ENCODE results near the gene NTM.

The NTM gene

DNA sequence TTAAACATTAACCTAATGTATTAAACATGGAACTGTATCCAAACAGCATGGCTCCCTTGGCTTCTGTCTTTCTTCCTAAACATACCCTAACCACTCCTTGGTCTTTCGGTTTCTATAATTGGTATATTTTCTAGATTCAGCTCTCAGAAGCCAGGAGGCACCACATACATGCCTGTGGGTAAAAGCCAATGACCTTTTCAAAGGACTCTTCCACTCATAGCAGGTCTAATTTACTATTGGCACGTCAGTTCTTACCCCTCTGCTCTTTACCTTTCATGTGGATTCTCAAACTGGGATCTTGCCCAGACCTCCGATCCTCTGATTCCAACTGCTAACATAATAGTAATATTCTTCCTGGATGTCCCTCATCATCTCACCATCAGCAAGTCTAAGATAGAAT, 835.1 kb downstream of the NTM start:
- DNase-seq, result no peak

DNA sequence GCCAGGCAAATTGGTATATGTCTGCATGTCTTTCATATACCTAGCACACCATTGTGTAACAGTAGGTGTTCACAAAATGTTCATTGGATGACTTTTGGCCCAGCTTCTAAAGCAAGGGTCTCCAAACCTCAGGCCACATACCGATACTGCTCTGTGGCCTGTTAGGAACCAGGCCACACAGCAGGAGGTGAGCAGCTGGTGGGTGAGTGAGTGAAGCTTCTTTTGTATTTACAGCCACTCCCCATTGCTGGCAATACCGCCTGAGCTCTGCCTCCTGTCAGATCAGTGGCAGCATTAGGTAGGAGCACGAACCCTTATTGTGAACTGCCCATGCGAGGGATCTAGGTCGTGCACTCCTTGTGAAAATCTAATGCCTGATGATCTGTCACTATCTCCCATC, 836.6 kb downstream of the NTM start:
- no peak for DNase-seq

DNA sequence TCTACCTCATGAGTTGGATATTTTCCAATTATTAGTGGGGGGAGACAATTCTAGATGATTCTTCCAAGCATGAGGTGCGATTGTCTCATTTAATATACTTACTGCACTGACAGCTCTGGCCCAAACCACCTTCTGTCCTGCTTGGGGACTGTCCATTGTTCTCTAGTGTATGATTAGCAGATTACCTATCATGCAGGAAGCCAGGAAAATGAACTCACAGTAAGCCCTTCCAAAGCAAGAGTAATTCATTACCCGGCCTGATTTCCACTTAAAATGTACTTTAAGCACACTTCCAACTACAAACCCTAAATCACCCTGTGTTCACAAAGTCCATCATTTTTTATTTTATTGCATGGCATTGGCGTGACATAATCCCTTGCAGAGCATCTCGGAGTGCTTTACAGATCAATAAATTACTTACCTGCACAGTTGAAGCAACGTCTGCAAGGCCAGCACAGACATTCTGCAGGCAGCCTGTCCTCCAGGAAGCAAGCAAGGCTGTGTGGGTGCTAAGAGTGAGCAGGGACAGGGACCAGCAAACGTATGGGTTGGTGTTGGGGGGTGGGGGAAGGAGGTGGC, 838.2 kb downstream of the NTM start:
- no peak for DNase-seq

DNA sequence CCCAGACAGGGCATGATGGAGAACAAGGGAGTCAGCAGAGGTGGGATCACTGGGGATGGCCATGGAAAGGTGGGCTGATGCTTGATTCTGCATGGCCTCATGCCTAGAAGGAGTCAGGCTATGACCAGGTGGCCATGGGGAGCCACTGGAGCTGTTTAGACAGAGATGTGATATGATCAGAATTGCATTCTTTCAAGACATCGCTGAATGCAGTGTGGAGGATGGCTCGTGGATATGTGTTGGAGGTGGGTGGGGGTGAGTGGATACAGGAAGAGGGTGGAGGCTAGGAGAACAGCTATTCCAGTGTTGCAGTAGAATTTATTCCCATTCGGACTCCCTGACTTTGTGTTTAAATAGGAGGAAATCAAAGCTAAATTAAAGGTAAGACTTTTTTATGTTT, 841.1 kb downstream of the NTM start:
- DNase-seq, result no peak

DNA sequence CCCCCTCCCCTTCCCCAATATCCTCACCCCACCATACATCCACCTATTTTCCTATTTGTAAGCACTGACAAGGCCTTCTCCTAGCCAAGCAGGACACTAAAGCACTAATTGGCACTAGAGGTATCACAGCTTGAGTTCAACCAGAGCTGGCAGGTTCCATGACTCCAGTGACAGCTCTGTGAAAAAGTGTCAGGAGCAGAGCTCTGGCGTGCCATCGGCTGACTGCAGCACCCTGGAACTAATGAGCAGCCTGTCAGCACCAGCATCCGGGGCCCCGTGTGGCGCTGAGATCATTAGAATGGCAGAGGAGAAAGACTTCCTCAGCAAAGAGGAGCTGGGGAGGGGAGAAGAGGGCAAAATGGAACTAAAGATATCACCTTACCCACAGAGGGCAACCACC, 847.4 kb downstream of the NTM start:
- DNase-seq, result no peak

DNA sequence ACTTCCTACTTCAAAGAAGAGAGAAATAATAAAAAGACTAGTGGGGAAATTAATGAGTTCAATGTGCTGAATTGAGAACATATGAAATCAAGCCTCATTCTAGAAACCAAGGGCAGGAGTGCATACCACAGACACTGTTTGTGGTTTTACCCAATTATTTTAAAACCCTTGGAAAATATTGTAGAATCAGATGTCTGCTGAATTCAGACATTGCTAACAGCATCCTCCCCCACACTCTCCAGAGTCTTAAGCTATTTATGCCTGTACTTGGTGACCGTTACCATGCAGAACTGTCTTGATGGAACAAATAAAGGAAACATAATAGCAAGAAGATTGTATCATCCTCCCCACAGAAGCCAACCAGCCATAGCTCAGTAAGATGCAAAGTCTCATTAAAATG, 850.1 kb downstream of the NTM start:
- no peak for DNase-seq

DNA sequence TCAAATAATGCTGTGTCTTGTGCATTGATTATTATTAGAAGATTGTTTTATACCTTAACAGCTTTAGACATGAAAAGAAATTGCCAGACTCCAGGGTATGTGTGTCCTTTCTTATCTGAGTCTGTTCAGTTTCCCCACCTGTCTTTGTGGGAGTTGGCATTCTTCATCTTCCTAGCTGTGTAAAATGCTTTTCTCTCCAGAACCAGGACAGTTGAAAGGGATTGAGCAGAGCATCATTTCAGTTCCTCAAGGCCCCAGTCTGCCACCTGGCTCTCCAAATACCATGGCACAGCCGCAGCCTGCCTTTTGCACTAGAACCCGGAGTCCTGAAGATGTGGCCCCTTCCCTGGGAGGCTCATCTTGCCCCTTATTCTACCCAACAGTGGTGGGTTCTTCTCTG, 851.9 kb downstream of the NTM start:
- no peak for DNase-seq

DNA sequence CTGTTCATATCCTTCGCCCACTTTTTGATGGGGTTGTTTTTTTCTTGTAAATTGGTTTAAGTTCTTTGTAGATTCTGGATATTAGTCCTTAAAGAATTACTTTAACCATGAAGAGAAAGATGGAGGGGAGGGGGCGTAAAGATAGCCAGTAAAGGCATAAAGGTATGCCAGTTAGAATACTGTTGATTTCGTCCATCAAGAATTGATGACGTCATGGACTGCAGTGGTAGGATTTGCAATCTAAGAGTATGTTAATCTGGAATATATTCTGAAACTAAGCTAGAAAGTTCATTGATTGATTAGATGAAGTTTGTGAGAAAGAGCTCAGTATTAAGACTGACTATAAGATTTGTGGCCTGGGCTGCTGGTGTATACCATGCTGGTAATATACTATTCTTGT, 856.1 kb downstream of the NTM start:
- no peak for DNase-seq

DNA sequence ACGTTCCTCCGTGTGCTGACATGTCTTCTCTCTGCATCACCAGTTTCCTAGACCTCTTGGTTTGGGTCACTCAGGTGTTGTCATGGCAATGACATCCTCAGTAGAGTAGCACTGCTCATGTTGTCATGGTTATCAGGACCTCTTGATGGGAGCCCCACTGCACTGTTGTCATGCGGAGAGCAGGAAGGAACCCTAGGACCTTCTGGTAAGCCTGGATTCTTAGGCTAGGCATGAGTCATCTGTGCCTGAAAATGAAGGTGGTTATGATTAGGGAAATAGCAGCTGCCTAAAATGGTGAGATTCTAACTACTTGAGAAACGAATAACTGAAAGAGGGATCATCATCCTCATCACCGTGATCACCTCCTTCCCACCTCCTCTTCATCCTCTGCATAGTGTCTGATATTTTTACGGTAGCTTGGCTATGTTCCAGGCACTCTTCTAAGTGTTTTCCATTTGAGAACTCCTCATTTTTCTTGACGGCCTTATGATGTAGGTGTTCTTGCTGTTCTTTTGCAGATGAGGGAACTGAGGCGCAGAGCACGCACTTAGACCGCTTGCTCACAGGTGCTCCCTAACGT, 858.4 kb downstream of the NTM start:
- no peak for DNase-seq

DNA sequence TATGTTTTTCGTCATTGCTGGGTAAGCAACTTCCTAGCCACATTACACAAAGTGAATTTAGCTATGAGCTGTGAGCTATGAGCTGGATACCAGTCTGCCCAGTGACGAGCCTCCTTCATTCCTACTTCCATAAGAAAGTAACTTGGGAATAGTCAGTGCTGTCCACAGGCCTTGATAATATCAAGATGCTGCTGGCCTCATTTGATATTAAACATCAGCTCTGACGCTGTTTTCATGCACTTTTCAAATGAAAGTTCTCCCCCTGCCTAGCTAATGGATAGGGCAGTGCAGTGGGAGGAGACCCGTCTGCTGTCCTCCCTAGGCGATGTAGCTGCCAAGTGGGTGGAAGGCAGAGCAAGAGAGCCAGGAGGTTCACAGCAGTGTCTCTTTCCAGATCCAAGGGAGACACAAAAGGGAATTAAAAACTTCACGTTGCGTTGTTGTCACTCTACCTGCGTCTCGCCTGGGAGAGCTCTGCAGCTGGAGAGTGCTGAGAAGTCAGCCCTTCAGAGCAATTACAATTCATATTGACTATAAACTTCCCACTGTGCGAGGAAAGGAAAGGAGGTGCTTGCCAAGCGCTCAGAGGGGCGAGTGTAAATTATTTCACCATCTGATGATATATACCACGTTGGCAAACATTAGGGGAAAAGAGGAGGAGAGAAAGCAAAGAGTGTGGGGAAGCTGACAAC, 861.4 kb downstream of the NTM start:
- DNase-seq, result no peak

DNA sequence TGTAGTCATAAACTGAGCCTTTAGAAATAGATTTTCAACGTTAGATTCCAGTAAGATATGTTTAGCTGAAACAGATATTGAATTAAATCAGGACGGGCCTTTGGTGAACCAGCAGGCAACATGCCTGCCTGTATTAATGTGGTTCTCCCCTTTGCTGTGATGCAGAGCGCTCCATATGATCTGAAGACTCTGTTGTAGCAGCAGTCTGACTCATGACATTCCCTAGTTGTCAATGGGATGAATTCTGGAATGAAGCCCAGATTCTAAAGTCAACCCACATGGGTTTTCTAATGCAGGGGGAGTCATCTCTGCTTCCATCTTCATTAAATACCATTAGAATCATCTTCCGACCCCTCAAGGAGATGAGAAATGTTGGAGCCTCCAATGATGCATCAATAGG, 864.5 kb downstream of the NTM start:
- DNase-seq, result no peak

DNA sequence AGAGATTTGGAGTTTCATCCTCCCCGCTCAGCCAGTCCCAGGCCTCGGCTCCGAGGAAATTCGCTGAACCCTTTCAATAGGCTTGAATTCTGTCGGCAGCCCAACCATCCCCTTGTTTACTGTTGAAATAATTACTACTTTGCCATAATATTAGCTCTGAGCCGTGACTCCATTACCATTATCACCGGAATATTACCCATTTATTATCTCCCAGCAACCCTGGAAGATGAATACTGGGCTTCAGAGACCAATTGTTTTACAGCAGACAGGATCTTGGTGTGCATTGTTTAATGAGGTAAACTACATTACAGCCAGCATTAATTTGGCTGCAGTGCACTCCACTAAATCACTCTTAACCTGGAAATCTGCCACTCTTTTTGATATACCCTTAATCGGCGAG, 867.4 kb downstream of the NTM start:
- DNase-seq, result no peak

DNA sequence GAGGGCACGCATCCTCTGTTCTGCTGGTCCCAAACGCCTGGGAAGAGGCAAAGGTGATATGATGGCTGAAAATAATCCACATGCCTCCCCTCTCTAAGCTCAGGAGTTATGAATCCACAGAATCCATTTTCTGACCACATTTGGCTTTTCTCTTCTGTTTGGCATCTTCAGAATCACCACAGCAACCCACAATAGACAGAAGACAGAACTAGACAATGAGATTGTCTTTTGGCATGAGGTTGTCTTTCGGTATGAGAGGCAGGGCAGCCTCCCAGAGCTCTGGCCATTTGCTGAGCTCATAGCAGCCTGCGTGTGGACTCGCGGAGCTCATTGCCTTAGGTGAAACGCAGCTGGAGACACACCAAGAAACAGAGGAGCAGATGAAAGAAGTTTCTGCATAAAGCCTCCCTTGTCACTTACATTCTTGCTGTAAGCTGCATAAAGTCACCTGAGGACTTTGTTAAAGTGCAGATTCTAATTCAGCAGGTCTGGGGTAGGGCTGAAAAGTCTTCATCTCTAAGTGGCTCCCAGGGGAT, 868.0 kb downstream of the NTM start:
- DNase-seq, result no peak

DNA sequence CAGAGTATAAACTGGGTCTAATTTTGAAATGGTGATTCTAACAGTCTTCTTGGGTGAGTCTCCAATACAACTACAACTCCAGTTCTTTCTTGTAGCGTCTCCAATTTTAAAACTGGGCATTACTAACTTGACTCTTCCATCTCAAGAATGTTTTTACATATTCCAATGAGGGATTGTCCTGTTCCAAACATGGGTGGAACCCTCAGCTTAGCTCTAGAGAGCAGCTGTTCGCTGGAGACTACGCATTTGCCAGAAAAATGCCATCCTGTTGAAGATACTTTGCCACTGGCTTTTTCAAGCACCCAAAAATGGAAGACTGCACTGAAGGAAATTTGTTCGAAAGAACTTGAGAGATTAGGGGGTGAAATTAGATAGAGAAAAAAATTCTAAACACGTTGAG, 870.0 kb downstream of the NTM start:
- no peak for DNase-seq

DNA sequence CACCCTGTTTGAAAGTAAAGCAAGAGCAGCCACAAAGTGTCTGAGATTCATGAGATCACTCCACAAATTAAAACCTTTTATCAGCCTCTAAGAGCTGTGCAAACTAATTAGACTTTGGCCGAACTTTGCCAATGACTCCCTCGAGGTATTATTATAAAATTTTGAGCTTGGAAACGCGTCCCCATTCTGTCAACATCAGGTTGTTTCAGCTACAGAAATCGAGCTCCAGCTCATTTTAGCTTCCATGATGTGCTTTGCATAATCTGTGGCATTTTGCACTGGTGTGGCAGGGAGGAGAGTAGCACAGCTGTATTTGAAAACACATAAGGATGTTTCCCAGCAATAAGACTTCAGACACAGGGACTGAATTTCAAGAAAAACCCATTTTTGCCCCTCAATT, 872.2 kb downstream of the NTM start:
- DNase-seq, result no peak

DNA sequence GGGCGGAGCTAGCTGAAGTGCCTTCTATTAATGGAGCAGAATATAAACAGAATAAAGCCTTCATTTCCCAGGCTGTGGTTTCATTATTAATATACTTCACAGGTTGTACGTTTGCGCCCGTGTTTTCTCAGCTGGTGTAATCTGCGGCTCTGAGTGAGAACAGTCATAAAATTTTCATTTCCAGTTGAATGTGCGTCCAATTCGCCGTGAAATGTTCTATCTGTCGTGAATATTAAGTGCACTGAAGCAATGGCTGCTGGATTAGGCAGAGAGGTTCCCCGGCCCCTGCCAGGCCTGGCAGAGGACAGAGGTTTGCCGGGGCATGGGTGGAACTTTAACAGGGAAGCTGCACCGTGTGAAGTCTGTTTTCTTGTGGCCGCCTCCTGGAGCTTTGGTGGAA, 874.4 kb downstream of the NTM start:
- no peak for DNase-seq

DNA sequence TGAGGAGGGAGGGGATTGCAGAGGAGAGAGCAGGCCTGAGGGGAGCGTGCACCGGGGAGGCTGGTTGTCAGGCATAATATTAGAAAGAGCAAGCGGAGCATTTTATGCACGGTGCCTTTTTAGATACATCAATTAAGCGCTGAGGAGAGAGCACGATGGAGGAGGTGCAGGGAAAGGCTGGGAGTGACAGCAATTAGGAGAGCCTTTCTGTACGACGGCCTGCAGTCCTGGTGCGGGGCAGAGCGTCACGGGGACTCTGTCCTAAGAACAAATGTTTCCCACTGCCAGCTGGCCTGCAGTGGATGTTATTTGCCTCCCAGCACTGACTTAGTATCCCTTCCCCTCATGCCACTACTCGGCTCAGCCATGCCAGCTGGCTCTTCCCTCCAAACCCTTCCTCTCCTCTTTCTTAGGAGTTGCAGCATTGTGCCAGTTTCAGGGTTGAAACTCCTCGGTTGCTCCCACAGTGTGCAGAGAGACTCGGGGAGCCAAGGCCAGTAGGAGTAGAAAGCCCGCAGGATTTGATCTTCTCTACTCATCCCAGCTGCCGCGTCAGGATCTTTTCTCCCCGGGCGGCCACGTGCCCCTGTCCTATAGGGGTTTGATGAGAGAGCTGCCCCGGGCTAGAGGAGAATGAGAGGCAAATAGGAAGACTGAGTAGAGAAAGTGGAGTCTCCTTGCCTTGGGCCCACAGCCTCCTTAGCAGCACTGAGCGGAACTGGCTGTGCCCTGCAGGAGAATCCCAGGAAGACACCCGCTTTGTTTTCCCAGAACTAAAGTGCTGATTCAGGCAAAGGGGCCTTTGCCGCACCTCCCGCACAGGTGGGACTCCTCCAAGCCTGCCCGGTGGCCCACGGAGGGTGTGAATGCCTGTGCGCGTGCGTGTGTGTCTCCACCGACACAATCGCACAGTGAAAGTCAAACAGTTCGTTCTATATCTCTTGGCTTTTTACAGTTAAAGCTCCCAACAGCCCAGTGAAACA, 875.3 kb downstream of the NTM start:
- DNase-seq, result no peak

DNA sequence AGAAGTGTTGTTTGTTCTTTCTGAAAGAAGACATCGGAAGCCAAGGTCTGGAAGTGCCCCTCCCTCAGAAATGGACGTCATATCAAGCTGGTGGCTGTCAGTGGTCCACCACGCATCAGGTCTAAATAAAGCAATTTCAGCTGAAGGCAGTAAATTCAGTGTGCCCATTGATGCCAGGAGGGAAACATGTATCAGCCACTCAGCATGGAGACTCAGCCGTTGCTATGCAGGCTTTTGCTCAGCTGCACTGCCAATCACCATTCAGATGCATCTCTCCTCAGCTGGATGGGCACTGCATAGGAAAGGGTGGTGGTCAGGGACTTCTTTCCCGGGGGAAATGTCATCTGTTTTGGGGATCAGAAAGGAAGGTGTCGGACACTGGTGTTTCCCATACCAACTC, 878.2 kb downstream of the NTM start:
- no peak for DNase-seq

DNA sequence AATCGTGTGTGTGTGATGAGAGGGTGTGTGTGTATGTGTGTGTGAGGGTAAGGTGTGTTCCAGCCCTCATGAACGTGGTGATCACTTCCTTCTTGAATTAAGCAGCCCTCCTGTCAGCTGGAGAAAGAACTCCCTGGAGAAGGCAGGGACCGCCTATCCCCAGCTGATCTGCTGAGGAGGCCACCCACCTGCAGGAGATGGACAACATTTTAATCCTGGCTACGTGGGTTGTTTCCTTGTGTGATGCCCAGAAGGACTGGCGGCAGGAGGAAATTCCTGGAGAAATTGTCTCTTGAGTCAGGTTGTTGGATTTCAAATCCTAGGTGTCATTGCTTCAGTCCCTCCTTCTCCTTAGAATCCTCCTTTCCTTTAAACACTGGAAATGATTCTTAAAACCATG, 878.8 kb downstream of the NTM start:
- DNase-seq, result no peak

DNA sequence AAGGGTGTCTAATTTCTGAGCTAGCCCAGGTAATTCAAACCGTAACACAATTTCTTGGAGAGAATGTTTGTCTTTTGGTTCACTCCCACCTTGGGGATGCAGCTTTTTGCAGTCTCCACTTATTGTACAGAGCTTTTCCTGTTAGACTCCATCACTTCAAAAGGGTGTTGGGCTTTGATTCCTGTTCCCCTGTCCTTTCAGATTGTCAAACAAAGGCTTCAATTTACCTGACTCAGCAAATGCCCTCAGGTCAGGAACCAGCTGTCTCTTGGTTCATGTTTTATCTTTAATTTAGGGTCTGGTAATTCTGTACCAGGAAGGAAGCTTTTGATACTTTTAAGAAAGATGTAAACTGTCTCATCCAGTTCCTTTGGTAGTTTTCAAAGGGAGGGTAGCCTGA, 880.6 kb downstream of the NTM start:
- DNase-seq, result no peak

DNA sequence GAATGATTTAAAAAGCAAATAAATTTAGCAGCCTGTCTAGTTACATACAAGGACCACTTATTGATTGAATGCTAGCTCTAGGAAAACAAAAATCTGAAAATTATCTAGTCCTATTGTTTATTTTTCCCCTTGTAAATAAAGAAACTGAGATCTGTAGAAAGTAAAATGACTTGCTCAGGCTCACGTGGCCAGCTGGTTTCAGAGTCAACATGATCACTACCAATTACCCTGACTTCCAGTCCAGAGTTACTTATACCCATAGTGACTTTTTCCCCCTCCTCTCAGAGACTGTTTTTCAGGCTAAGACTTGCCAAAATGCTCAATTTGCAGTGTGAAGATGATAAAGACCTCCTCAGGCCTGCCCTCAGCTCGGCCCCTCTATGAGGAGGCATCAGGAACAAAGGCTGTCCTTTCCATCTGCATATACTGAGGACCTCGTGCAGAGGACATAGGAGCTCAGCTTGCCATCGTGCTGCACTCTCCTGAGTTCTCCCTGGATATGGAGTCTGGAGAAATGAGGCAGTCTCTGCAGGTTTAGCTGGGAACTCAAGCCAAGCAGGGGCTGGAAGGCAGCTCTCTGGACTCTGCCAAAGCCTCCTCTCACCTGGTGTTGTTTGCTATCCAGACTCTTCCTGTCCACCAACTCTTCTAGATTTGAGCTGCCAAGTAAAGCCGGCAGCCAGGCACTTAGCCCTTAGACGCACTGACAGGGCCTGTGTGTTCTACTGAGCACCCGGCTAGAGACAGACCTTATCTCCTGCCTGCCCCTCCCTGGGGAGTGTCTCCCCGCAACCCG, 883.3 kb downstream of the NTM start:
- no peak for DNase-seq

DNA sequence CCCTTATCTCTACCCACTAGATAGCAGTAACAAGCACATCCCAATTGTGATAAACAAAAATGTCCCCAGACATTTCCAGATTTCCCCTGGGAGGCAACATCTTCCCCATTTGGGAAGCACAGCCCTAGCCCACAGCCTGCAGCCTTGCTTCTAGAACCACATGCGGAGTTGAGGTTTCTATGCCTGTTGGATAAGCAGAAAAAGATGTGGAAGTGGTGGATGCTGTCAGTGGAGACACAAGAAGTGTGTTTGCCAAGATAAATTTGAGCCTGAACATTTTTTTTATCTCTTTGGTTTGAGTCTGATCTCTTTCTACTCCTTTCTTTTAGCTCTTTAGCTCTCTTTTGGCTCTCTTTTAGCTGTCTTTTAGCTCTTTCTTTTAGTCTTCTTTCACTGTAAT, 884.5 kb downstream of the NTM start:
- DNase-seq, result no peak
